Activated T-cell treated with anti-CD3 and anti-CD28 coated beads, Interleukin-2, amount 50 U/mL, for 24 hours (primary cell): Measurements from ENCODE around the gene REELD1.

Experiments used
- DNase-seq: peaks from one replicate; pipeline ENCODE4 v3.0.0-alpha.2; 2020
- H3K27ac Mint-ChIP-seq: 2 replicates; pipeline ENCODE4 v1.8.0; 2020; ENCODE audit warnings: mild to moderate bottlenecking, mixed read lengths
- H3K27me3 Mint-ChIP-seq: 2 replicates; pipeline ENCODE4 v1.8.0; 2020; ENCODE audit warnings: mixed read lengths
- H3K36me3 Mint-ChIP-seq: 2 replicates; pipeline ENCODE4 v1.8.0; 2020; ENCODE audit warnings: low read depth, mixed read lengths
- H3K4me1 Mint-ChIP-seq: 2 replicates; pipeline ENCODE4 v1.8.0; 2020; ENCODE audit warnings: low read depth, mixed read lengths
- H3K4me3 Mint-ChIP-seq: 2 replicates; pipeline ENCODE4 v1.8.0; 2020; ENCODE audit warnings: mild to moderate bottlenecking, moderate library complexity, mixed read lengths
- H3K9me3 Mint-ChIP-seq: 2 replicates; pipeline ENCODE4 v1.8.0; 2020; ENCODE audit warnings: mixed read lengths

REELD1 gene

DNA sequence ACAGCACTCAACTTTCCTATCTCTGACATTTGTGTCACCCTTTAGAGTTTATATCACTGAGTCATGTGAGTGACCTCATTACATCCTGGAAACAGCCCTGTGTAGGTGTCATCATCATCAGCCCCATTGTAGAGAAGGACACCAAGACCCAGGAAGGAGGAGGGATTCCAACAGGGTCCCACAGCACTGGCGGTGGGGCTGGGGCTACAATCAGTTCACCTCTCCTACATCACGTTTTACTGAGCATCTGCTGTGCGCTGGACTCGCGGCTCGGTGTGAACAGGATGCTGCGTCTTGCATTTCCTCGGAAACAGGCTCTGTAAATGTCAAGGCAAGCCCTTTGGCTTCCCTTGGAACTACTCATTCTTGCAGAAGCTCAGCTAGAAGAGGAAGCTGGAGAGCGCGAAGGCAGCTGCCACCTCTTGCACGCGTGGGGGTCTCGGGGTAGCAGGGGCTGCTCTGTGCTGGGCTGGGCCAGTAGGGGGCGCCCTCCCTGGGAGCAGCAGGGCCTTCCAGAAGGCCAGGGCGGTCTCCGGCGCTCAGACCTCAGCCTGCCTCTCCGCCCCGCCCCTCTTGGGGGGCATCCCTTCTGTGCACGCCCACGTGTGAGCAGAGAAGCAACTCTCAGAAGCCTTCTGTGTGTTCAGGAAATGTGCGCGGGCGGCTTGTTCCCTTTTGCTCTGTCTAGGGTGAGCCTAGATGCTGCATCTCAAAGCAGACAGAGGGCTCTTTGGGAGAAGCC, 29.0 kb downstream of the REELD1 start:
- Mint-ChIP-seq H3K27ac (peak overlapping the region; percentile 96), H3K27me3 (peaks cover 7% of the 10 kb centered on the region), H3K4me3 (peak overlapping the region; percentile 69), H3K4me1 (peaks cover 52% of the 10 kb centered on the region), H3K36me3 (no peaks in the 10 kb centered on the region), H3K9me3 (no peaks in the 10 kb centered on the region)
- peak; percentile 79 for DNase-seq

- no peak for DNase-seq
- H3K27me3 Mint-ChIP-seq, result peaks cover 7% of the 10 kb centered on the region
- H3K36me3 Mint-ChIP-seq, result no peaks in the 10 kb centered on the region
- no peaks in the 10 kb centered on the region for H3K9me3 Mint-ChIP-seq
- H3K4me1 Mint-ChIP-seq, result peaks cover 52% of the 10 kb centered on the region
- peak overlapping the region; percentile 69 for H3K4me3 Mint-ChIP-seq
- H3K27ac Mint-ChIP-seq, result peak overlapping the region; percentile 96
Measured at GRCh38 chr4:146243883-146244277, 29.5 kb downstream of the REELD1 start.

DNA sequence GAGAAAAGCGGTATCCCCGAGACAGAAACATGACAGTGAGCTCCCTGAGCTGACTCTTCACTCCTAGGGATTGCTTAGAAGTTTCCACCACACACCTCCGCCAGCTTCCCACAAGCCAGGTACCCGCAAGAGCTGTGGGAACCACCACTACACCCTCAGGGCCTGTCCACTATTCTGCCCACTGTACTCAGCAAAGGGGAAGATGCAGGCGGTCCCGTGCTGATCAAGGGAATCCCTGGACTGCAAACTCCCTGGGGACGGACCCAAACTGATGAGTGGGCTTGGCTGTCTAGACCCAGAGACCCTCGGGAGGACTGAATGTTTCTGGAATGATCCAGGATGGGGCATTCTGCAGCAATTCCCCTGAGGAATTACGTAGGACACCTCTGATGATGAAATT, 30.2 kb downstream of the REELD1 start:
- H3K4me3 Mint-ChIP-seq, result no peak overlapping the region
- H3K36me3 Mint-ChIP-seq, result no peaks in the 10 kb centered on the region
- H3K27me3 Mint-ChIP-seq, result peaks cover 7% of the 10 kb centered on the region
- H3K4me1 Mint-ChIP-seq, result peaks cover 52% of the 10 kb centered on the region
- no peak for DNase-seq
- no peak overlapping the region for H3K27ac Mint-ChIP-seq
- no peaks in the 10 kb centered on the region for H3K9me3 Mint-ChIP-seq

DNA sequence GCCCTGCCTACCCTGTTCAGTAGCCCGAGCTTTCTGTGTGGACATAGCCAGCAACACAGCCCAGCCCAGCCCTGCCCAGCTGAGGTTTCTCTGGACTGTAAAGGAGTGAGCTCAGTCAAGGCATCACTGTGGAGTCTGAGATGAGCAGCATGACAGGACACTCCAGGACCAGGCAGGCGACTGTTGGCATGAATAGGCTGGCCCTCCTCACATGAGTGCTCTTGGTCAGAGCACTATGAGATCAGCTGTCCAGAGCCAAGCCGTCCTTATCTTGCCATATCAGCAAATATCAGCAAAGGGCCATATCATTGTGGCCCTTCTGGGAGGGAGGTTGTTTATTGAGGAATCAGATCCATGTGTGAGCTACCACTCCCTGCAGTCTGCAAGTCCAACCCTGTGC, 30.9 kb downstream of the REELD1 start:
- Mint-ChIP-seq H3K4me3 (no peak overlapping the region), H3K4me1 (peaks cover 52% of the 10 kb centered on the region), H3K36me3 (no peaks in the 10 kb centered on the region), H3K27ac (peak overlapping the region; percentile 31), H3K9me3 (no peaks in the 10 kb centered on the region), H3K27me3 (peaks cover 7% of the 10 kb centered on the region)
- DNase-seq, result no peak

DNA sequence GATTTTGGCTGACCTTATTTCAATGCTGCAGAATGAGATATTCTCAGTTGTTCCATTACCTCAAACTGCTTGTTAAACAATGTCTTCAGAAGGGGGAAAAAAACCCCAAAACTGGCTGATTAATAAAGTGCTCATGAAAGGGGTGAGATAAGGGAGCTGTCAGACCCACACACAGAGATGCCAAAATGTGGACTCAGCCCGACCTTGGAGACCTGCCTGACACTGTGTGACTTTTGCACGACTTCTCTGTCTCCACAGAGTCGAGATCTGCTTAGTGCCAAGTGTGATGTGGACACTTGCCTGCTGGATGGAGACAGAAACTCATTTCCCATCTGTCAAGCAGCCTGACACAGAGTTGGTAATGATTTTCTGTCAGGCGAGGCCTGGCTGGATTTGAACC, 31.5 kb downstream of the REELD1 start:
- Mint-ChIP-seq H3K27ac (peak overlapping the region; percentile 31), H3K4me1 (peaks cover 52% of the 10 kb centered on the region)

GRCh38 chr4:146246381-146246780, 32.0 kb downstream of the REELD1 start:
- Mint-ChIP-seq H3K4me3 (no peak overlapping the region), H3K36me3 (no peaks in the 10 kb centered on the region), H3K27me3 (peaks cover 2% of the 10 kb centered on the region)

More for the DNA sequence above, 31.5 kb downstream of the REELD1 start:
- Mint-ChIP-seq H3K36me3 (no peaks in the 10 kb centered on the region), H3K9me3 (no peaks in the 10 kb centered on the region), H3K27me3 (peaks cover 5% of the 10 kb centered on the region), H3K4me3 (no peak overlapping the region)
- DNase-seq, result peak; percentile 32

GRCh38 chr4:146247356-146247755, 33.0 kb downstream of the REELD1 start:
- Mint-ChIP-seq H3K4me3 (no peak overlapping the region), H3K9me3 (no peaks in the 10 kb centered on the region), H3K36me3 (no peaks in the 10 kb centered on the region), H3K27me3 (no peaks in the 10 kb centered on the region), H3K27ac (no peak overlapping the region), H3K4me1 (peaks cover 40% of the 10 kb centered on the region)
- no peak for DNase-seq

More at GRCh38 chr4:146246381-146246780, 32.0 kb downstream of the REELD1 start:
- no peak for DNase-seq
- peak overlapping the region; percentile 31 for H3K27ac Mint-ChIP-seq
- H3K9me3 Mint-ChIP-seq, result no peaks in the 10 kb centered on the region
- peaks cover 48% of the 10 kb centered on the region for H3K4me1 Mint-ChIP-seq

- Mint-ChIP-seq H3K27me3 (no peaks in the 10 kb centered on the region), H3K4me1 (no peaks in the 10 kb centered on the region), H3K36me3 (peaks cover 23% of the 10 kb centered on the region), H3K9me3 (no peaks in the 10 kb centered on the region), H3K27ac (no peak overlapping the region), H3K4me3 (no peak overlapping the region)
- no peak for DNase-seq
Measured at GRCh38 chr4:146252969-146253611, 38.8 kb downstream of the REELD1 start.

DNA sequence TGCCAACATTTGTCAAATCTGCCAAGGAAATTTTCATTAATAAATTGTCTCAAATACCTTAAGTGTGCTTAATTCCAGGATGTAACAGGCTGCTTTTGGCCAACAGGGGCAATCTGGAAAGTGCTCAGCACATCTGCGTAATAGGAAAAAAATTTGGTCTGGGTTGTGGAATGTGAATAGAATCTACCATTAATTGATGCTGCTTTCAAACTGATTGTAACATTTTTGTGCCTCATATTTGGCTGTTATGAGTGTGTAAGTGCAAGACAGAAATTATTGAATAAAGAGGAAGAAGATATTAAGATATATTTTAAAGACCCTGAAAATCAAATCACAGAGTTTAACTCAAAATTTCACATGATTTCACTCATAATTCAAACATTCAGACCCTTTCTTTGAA, 41.1 kb downstream of the REELD1 start:
- H3K4me1 Mint-ChIP-seq, result no peaks in the 10 kb centered on the region
- H3K9me3 Mint-ChIP-seq, result no peaks in the 10 kb centered on the region
- H3K27me3 Mint-ChIP-seq, result no peaks in the 10 kb centered on the region
- H3K36me3 Mint-ChIP-seq, result peaks cover 33% of the 10 kb centered on the region
- DNase-seq, result no peak
- no peak overlapping the region for H3K27ac Mint-ChIP-seq
- no peak overlapping the region for H3K4me3 Mint-ChIP-seq

- no peak overlapping the region for H3K27ac Mint-ChIP-seq
- no peaks in the 10 kb centered on the region for H3K9me3 Mint-ChIP-seq
- peaks cover 33% of the 10 kb centered on the region for H3K36me3 Mint-ChIP-seq
- DNase-seq, result no peak
- H3K4me3 Mint-ChIP-seq, result no peak overlapping the region
- no peaks in the 10 kb centered on the region for H3K27me3 Mint-ChIP-seq
- no peaks in the 10 kb centered on the region for H3K4me1 Mint-ChIP-seq
Measured at GRCh38 chr4:146255874-146256273, 41.5 kb downstream of the REELD1 start.

DNA sequence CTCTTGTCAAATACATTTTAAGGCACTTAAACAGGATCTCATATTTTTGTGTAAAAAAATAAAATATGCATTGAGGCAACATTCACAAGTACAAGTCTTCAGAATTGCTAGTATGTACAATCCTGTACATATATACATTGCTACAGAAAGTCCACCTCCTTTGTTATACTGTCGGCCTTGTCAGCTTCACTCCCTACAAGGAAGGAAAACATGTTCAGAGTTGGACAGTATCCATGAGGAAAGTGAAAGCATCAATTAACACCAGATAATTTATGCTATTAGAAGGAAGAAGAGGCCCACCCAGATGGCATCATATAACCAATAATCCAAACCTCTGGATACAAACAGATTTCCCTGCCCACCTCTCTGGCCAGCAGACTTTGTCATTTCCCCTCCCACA, 42.0 kb downstream of the REELD1 start:
- Mint-ChIP-seq H3K27me3 (no peaks in the 10 kb centered on the region), H3K4me1 (no peaks in the 10 kb centered on the region), H3K27ac (no peak overlapping the region), H3K36me3 (peaks cover 33% of the 10 kb centered on the region), H3K9me3 (no peaks in the 10 kb centered on the region), H3K4me3 (no peak overlapping the region)
- DNase-seq, result no peak

DNA sequence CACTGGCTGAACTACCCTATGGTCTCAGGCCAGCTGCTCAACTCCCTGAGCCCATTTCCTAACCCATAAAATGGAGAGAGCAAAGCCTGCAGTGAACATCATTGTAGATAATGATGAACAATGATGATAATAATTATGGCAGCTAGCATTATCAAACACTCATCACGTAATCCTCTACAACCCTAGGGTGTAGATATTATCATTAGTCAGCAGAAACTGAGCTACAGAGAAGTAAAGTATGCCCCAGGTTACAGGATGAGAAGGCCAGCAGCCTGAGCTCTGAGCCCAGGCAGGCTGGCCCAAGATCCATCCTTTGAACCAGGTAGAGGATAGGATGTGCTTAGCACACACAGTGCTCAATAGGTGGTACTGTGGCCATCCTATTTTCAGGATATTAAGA, 43.2 kb downstream of the REELD1 start:
- peaks cover 33% of the 10 kb centered on the region for H3K36me3 Mint-ChIP-seq
- H3K27ac Mint-ChIP-seq, result no peak overlapping the region
- H3K9me3 Mint-ChIP-seq, result no peaks in the 10 kb centered on the region
- no peak for DNase-seq
- no peaks in the 10 kb centered on the region for H3K27me3 Mint-ChIP-seq
- no peaks in the 10 kb centered on the region for H3K4me1 Mint-ChIP-seq
- H3K4me3 Mint-ChIP-seq, result no peak overlapping the region

DNA sequence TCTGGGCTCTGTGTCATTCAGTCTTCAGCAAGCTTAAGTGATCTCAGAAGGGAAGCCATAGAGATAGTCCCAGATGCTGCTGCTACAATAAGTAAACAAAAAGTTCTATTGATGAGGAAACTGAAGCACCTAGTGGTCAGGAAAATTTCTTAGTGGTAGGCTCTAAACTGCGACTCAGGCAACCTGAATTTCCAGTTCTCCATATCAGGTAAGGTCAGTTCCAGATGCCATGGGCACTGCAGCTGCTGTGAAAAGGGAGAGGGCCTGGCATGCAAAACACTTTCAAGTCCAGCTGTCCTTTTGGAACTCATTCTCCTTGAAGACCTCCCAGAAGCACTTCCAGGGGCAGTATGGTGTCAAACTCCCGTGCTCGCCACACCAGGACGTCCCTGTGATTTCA, 46.2 kb downstream of the REELD1 start:
- peaks cover 29% of the 10 kb centered on the region for H3K36me3 Mint-ChIP-seq
- no peak overlapping the region for H3K27ac Mint-ChIP-seq
- no peak for DNase-seq
- no peak overlapping the region for H3K4me3 Mint-ChIP-seq
- H3K27me3 Mint-ChIP-seq, result no peaks in the 10 kb centered on the region
- H3K9me3 Mint-ChIP-seq, result no peaks in the 10 kb centered on the region
- no peaks in the 10 kb centered on the region for H3K4me1 Mint-ChIP-seq

- DNase-seq, result no peak
- no peaks in the 10 kb centered on the region for H3K4me1 Mint-ChIP-seq
- H3K4me3 Mint-ChIP-seq, result no peak overlapping the region
- H3K36me3 Mint-ChIP-seq, result peaks cover 24% of the 10 kb centered on the region
- H3K27ac Mint-ChIP-seq, result no peak overlapping the region
- H3K27me3 Mint-ChIP-seq, result no peaks in the 10 kb centered on the region
- H3K9me3 Mint-ChIP-seq, result no peaks in the 10 kb centered on the region
Measured at GRCh38 chr4:146261041-146261440, 46.7 kb downstream of the REELD1 start.

DNA sequence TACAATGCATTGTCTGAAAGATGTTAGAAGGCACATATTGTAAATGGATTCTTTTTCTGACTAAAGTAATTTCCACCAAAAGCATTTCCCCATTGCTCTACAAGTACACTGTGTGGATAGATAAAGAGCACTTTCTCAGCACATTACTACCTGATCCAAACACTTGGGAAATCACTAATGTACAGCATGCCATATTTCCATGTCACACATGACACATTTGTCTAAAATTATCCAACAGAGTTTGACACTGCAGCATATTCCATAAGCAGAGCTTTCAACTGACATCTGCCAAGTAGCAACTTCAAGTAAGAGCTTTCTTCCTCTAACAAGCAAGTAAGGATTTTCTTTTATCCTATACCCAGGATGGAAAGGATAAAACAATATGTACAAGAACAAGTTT, 49.5 kb downstream of the REELD1 start:
- no peaks in the 10 kb centered on the region for H3K9me3 Mint-ChIP-seq
- H3K36me3 Mint-ChIP-seq, result peaks cover 6% of the 10 kb centered on the region
- no peak overlapping the region for H3K27ac Mint-ChIP-seq
- H3K27me3 Mint-ChIP-seq, result no peaks in the 10 kb centered on the region
- DNase-seq, result no peak
- H3K4me1 Mint-ChIP-seq, result no peaks in the 10 kb centered on the region
- no peak overlapping the region for H3K4me3 Mint-ChIP-seq
